HuH-7.5 (cell line): ENCODE measurements around the gene TXNDC2.
A peak's percentile ranks its signal among the peaks of the same experiment; 100 is the strongest.

Experiments
- DNase-seq: peaks from one replicate; pipeline ENCODE4 v3.0.0; 2011; ENCODE audit warnings: low spot score

Gene TXNDC2

GRCh38 chr18:9913526-9914333 lies 28.0 kb downstream of the TXNDC2 start, which contains the start of gene VAPA:
TSS of gene VAPA (plus strand) at chr18:9914016. CDS start at chr18:9914257, 241 bp downstream.
- DNase-seq: peak; percentile 96

- DNase-seq: peak; percentile 42
Measured at GRCh38 chr18:9914334-9914583, 28.5 kb downstream of the TXNDC2 start.

GRCh38 chr18:9914584-9915290 lies 29.0 kb downstream of the TXNDC2 start:
- peak; percentile 44 for DNase-seq

GRCh38 chr18:9915291-9916076 lies 29.7 kb downstream of the TXNDC2 start:
- DNase-seq: no peak

DNA sequence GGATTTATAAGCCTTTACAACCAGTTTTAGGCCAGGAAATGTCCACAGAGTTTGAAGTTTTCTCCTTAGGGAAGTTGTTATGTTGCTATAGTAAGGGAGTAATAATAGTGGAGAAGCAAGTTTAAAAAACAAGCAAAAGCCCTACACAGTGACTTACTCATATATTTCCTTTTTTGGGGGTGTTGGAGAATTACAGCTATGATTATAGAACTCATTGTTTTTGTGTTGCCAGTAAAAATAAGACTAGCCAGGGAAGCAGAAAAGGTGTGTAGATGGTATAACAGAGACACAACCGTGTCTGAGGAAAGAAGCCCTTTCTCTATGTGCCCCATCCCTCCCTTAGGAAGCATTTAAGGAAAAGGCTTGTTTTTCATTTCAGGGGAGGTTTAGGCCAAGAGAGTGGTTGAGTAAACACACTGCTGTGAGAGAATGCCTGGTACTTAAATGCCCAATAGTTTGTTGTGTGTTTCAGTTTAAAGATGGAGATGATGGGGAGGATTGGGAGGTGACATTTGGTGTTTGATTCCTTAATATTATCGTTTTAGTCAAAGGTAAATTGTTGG lies 30.4 kb downstream of the TXNDC2 start:
- DNase-seq: no peak

- no peak for DNase-seq
Measured at GRCh38 chr18:9916808-9917207, 31.0 kb downstream of the TXNDC2 start.

DNA sequence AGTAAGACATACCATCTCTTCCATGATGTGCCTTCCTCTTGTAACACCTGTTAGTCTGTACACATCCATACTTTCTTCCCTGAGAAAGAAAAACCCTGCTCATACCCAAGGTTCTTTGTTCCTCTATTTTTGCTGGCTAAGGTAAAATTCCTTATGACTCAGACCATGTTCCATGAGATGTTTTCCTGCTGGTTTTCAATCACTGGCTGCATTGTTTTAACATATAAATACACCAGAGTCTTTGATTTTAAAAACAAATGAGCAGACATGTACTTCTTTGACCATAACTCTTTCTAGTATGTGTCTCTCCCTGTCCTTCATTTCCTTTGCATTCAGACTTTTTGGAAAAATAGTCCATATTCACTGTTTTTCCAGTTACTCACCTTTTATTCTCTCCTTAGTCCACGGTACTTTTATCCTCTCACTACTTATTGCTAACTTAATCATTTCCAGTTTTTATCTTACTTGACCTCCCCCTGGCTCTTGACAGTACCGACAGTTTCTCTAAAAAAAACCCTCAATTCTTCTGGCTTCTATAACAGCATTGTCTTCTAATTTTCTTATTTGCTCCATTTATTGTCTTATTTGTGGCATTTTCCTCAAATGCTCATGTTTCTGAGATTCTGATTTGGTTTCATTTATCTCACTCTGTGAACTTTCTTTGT lies 32.4 kb downstream of the TXNDC2 start:
- DNase-seq: no peak

DNA sequence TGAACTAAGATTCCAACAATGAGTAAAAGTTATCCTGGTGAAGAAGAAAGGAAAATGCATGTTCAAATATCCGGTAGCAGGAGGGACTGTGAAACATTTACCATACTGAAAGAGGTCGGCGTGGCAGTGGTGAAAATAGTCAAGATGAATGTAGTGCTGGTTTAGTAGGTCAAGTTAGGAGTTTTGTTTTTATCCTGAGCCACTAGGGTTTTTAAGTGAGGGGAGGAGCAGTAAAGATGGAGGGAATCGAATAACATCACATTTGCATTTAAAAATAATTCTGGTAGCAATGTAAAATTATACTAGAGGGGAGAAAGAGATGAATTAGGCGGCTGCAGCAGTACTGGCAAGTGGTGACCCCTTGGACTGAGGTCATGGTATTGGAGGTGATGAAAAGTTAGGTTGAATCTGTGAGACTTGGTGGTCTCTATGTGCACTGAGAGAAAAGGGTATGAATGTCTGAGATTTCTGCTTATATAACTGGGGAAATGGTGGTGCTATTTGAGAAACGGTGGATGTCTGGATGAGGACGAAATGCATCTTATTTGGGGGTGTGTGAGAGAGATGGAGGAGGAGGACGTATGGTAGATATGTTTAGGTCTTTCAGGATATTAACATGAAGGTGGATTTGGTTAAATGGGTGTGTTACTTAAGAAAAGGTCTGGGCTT lies 33.9 kb downstream of the TXNDC2 start:
- DNase-seq: no peak

DNA sequence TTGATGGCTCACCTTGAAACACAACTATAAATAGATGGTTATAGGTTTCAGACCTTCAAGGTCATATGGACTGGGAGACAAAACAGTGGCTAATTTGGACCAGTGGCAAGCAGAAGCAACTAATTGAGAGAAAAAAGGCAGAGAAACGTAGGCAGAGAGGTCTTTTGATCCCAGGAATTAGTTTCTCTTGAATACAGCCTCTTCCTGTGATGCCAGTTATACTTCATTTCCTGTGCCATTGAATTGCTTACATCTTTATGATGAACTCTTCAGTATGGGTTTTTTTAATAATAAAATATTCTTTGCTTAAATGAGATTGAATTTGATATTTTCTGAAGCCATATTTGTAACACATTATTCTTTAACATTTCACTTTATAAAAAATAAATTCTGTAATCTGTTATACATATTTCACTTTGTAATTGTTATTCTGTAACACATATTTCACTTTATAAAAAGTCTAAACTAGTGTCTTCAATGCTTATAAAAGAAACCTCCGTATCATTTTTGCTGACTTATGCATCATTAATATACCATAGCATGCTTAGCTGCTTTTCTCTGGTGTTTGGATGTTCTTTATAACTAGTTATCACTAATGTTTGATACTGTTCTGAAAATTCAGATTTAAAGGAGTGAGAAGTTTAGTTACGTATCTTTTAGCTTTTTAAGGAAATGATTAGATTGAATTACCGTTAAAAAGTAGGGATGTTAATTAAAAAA lies 37.0 kb downstream of the TXNDC2 start:
- no peak for DNase-seq

GRCh38 chr18:9924371-9924943 lies 38.7 kb downstream of the TXNDC2 start:
- DNase-seq: no peak

- no peak for DNase-seq
Measured at GRCh38 chr18:9925369-9925768, 39.6 kb downstream of the TXNDC2 start.

DNA sequence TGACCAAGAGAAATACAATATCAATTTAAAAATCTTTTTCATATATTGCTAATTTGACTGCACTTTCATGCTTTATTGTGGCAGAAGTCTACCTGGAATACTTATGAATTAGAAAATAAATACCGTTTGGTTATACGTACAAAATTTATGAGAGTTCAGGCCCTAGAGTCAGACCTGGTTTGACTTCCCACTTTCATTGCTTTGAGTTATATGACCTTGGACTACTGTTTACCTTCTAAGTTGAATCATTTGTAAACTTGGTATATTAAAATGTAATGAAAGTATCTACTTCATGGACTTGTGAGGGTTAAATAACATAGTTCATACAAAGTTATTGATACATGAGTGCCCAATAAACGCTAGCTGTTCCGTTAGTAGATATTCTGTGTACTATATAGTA lies 40.0 kb downstream of the TXNDC2 start:
- no peak for DNase-seq

- no peak for DNase-seq
Measured at GRCh38 chr18:9926223-9926894, 40.6 kb downstream of the TXNDC2 start.

DNA sequence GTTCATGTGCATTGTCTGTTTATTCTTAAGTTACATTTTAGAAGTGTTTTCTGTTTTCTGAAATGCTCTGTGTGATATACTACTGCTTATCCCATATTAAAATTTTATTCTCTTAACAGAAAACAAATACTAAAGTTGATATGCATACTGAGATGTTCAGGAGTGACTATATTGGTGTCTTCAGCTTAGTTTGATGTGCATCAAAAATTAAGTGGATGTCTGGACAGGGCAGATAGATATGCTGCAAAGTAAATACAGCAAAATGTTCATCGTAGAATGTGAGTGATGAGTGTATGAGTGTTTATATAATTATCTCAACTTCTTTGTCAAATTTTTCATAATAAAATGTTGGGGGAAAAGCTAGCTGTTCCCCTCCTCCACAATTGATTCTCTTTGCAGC lies 41.2 kb downstream of the TXNDC2 start:
- no peak for DNase-seq

- no peak for DNase-seq
Measured at GRCh38 chr18:9927392-9928063, 41.8 kb downstream of the TXNDC2 start.

DNA sequence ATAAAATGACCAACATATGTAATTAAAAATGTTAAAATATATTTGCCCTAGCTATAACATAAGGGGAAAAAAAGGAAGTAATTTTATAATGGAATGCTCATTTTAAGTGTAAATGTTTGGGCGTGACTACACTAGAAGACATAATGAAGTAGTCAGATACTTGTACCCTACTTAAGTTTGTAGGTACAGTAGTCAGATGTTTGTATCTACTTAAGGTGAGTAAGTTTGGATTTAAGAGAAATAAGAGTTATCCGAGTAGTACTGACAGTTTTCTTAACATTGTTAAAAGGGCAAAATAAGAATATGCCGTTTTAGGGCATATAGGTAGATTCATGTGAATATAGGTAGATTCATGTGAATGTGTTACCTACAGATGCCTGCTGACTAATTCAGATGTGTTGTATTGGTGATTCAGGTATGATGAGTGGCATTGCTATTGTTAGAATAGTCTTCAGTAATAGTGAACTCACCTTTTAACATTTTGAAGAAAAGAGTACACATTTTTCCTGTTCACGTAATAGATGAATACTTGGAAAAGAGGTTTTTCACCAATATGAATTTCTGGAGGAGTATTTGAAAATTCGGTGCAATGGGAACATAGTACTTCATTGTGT lies 43.0 kb downstream of the TXNDC2 start:
- no peak for DNase-seq

GRCh38 chr18:9930299-9930884 lies 44.6 kb downstream of the TXNDC2 start:
- no peak for DNase-seq

DNA sequence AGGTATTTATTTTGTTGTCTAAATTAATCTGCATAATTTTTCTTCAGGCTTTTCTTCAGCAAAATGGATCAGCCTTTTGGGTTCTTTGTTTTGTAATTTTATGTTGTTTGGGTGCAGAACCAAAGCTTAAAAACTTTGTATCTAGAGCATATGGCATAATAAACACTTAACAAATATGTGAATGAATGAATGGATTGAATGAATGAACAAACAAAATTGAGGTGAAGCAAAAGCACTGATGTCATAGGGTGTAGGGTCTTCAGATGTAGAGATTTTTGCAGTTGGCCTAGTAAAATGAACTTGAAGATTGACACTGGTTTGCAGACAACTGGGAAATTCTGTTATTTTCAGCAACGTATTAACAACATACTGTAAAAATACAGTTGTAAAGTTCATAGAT lies 45.4 kb downstream of the TXNDC2 start:
- DNase-seq: no peak
